Heart right ventricle (tissue), 16 donors: Measurements from ENCODE around the gene TNFRSF4. TPM values are rescaled to one million over a fixed set of nuclear protein-coding genes. Genes with fewer than 3 reads are reported as not detected.

Experiments used
- ATAC-seq, 8 donors: fragments of 200-7000 bp; cut with Tn5 transposase; one replicate each; pipeline ENCODE4 v1.9.1; 2020; ENCODE audit warnings: mild to moderate bottlenecking in 8 of 8, moderate library complexity in 8 of 8, moderate number of reproducible peaks in 1 of 8
- DNase-seq, 2 donors: peaks; one replicate each; pipeline ENCODE4 v3.0.0-alpha.2; 2020
- H3K27ac ChIP-seq, 10 donors: fragments of 200-600 bp; sonication (generic) in 2 of 10; one replicate each; pipeline versions ENCODE4 v1.5.0 to v1.8.0; 2020 to 2022; ENCODE audit warnings: mild to moderate bottlenecking in 3 of 10
- H3K27me3 ChIP-seq, 7 donors: fragments of 200-600 bp; one replicate each; pipeline ENCODE4 v1.8.0; 2021 to 2022; ENCODE audit warnings: mild to moderate bottlenecking in 2 of 7
- H3K36me3 ChIP-seq, 9 donors: fragments of 200-600 bp; sonication (generic) in 1 of 9; one replicate each; pipeline versions ENCODE4 v1.5.0 to v1.8.0; 2020 to 2022; ENCODE audit warnings: mild to moderate bottlenecking in 2 of 9
- H3K4me1 ChIP-seq, 9 donors: fragments of 200-600 bp; sonication (generic) in 1 of 9; one replicate each; pipeline versions ENCODE4 v1.5.0 to v1.8.0; 2020 to 2022; ENCODE audit warnings: mild to moderate bottlenecking in 4 of 9
- H3K4me3 ChIP-seq, 10 donors: fragments of 200-600 bp; sonication (generic) in 2 of 10; one replicate each; pipeline versions ENCODE4 v1.5.0 to v1.8.0; 2020 to 2022; ENCODE audit warnings: mild to moderate bottlenecking in 7 of 10, moderate library complexity in 2 of 10
- H3K9me3 ChIP-seq, 11 donors: fragments of 200-600 bp in 10 of 11; sonication (generic) in 2 of 11; one replicate each; pipeline versions ENCODE4 v1.5.0 to v1.8.0; 2013 to 2022; ENCODE audit warnings: mild to moderate bottlenecking in 2 of 11, control low read depth in 1 of 11, moderate library complexity in 1 of 11
- CTCF ChIP-seq, 9 donors: fragments of 200-600 bp; sonication (generic) in 2 of 9; IDR thresholded peaks; one replicate each; pipeline versions ENCODE4 v1.5.0 to v1.8.0; 2021 to 2022; ENCODE audit warnings: antibody characterized with exemption in 9 of 9, mild to moderate bottlenecking in 5 of 9, moderate library complexity in 1 of 9
- WGBS, 2 donors: extraction: QIAGEN DNeasy Blood & Tissue Kit; methylation state at CpG; one replicate each; pipeline ENCODE4 v1.1.7; 2013; ENCODE audit warnings: inconsistent platforms in 1 of 2; 5-methylcytosine and 5-hydroxymethylcytosine counted together
- intact Hi-C, 10 donors: fragments of 100-400 bp; cut with DNase I; formaldehyde crosslinking; loops; one replicate each; pipeline versions ENCODE4 v1.11.1 to v1.14.2; 2022
- polyA plus RNA-seq, 2 donors: library from polyadenylated mRNA; stranded (reverse); fragments of 200-250 nt; gene quantifications; one replicate each; pipeline ENCODE4 v1.2.3, GENCODE V29; 2013
- total RNA-seq, 10 donors: library from RNA; stranded (reverse); fragmentation: NEBNext Ultra II Directional in 3 of 10; extraction: Animal tissue kit (Norgen Biotek cat#: 25700) in 3 of 10; gene quantifications; one replicate each; pipeline versions ENCODE4 v1.2.1 to v1.2.4, GENCODE V29; 2021 to 2023
- donor health status: Arrhythmogenic right ventricular cardiomyopathy.
- donor health status: ischemic (EF 13 %, LVEDD 7.1; RV severe dilation, severe dysfunction).
- donor health status: healthy with polysubstance abuse.
- donor health status: DM: no; HTN: yes; CAD: no.
- donor health status: DM: no; HTN: no; CAD: no.
- donor health status: ischemic (EF 25% LVEDD 6.9; RV normal size, moderate dysfunction).
- donor health status: ischemic (EF 25% LVEDD 5.7; RV mildly dilated, moderate dysfunction).
- donor health status: healthy.
- donor health status: DM: yes; HTN: yes; CAD: no.
- donor health status: Ischemic cardiomyopathy.
- donor health status: ischemic (EF 35%, LVEDD 5.7; RV mildly dilated, moderate dysfunction).
- donor health status: nonischemic (EF 11% LVEDD 7.7; RV severe dilation, severe dysfunction).
- donor health status: DM: yes; HTN: yes; CAD: no.
- donor health status: PGD.
- donor health status: ischemic (EF 29% LVEDD 5.4; RV normal size, mild dysfunction).
- donor health status: nonischemic (EF 23%, LVEDD 6.1; RV moderate dilation, normal function).

The TNFRSF4 gene
- total and polyA plus RNA-seq, 12 donors: 0.52 to 24.8 (median 5.0) TPM

GRCh38 chr1:1225913-1226312 is 12.0 kb upstream of the TNFRSF4 start:
- H3K27me3 ChIP-seq: no peaks in the 10 kb centered on the region
- peaks cover 0 to 83% (median 40%) of the 10 kb centered on the region in 9 donors for H3K36me3 ChIP-seq
- no peak for TF ChIP-seq CTCF (IDR thresholded peaks at IDR 0.05)
- no peak overlapping the region for H3K4me3 ChIP-seq
- H3K4me1 ChIP-seq: peaks cover 5 to 45% (median 22%) of the 10 kb centered on the region in 9 donors
- DNase-seq (no peak), ATAC-seq (peak in 4 of 8 donors; percentile 31 to 65 (median 40))
- intact Hi-C loops: no loop called here
- WGBS, 2 donors: 74 to 75% methylated on average over 18 of the region's 18 CpGs
- no peaks in the 10 kb centered on the region for H3K9me3 ChIP-seq
- H3K27ac ChIP-seq: no peak overlapping the region

- no peaks in the 10 kb centered on the region for H3K9me3 ChIP-seq
- H3K27ac ChIP-seq: no peak overlapping the region
- intact Hi-C loops: no loop called here
- 86 to 90% methylated on average over 34 of the region's 34 CpGs for WGBS, 2 donors
- no peak for TF ChIP-seq CTCF (IDR thresholded peaks at IDR 0.05)
- H3K36me3 ChIP-seq: peaks cover 0 to 88% (median 46%) of the 10 kb centered on the region in 9 donors
- H3K4me3 ChIP-seq: no peak overlapping the region
- H3K4me1 ChIP-seq: peaks cover 5 to 39% (median 16%) of the 10 kb centered on the region in 9 donors
- no peak for DNase-seq
- H3K27me3 ChIP-seq: no peaks in the 10 kb centered on the region
- ATAC-seq: peak in 4 of 8 donors; percentile 3 to 27 (median 12)
Measured at GRCh38 chr1:1225238-1225845, 11.4 kb upstream of the TNFRSF4 start.

GRCh38 chr1:1223891-1224290 is 9.9 kb upstream of the TNFRSF4 start:
- ATAC-seq (no peak), DNase-seq (no peak)
- peaks cover 0 to 24% (median 5%) of the 10 kb centered on the region in 9 donors for H3K4me1 ChIP-seq
- H3K27ac ChIP-seq: no peak overlapping the region
- no peaks in the 10 kb centered on the region for H3K9me3 ChIP-seq
- TF ChIP-seq CTCF (IDR thresholded peaks at IDR 0.05): no peak
- WGBS, 2 donors: 93 to 94% methylated on average over 21 of the region's 21 CpGs
- peaks cover 0 to 99% (median 54%) of the 10 kb centered on the region in 9 donors for H3K36me3 ChIP-seq
- H3K4me3 ChIP-seq: no peak overlapping the region
- H3K27me3 ChIP-seq: no peaks in the 10 kb centered on the region
- intact Hi-C loops: no loop called here

- H3K27me3 ChIP-seq: no peaks in the 10 kb centered on the region
- no peak overlapping the region for H3K27ac ChIP-seq
- ATAC-seq (no peak), DNase-seq (no peak)
- no peaks in the 10 kb centered on the region for H3K9me3 ChIP-seq
- H3K4me1 ChIP-seq: peaks cover 0 to 20% (median 5%) of the 10 kb centered on the region in 9 donors
- H3K4me3 ChIP-seq: no peak overlapping the region
- 96 to 97% methylated on average over 15 of the region's 15 CpGs for WGBS, 2 donors
- peaks cover 0 to 99% (median 56%) of the 10 kb centered on the region in 9 donors for H3K36me3 ChIP-seq
- intact Hi-C loops: no loop called here
- TF ChIP-seq CTCF (IDR thresholded peaks at IDR 0.05): no peak
Measured at GRCh38 chr1:1223321-1223720, 9.4 kb upstream of the TNFRSF4 start.
